ENCODE results near the gene DAPK2. TPM values are rescaled to one million over a fixed set of nuclear protein-coding genes. Genes with fewer than 3 reads are reported as not detected.

The DAPK2 gene
- total RNA-seq, 1 experiment from 2014 or later = 2.3 TPM

GRCh38 chr15:63913336-63913735 lies 132.9 kb downstream of the DAPK2 start (continued):
- TF ChIP-seq, protein P1, sequence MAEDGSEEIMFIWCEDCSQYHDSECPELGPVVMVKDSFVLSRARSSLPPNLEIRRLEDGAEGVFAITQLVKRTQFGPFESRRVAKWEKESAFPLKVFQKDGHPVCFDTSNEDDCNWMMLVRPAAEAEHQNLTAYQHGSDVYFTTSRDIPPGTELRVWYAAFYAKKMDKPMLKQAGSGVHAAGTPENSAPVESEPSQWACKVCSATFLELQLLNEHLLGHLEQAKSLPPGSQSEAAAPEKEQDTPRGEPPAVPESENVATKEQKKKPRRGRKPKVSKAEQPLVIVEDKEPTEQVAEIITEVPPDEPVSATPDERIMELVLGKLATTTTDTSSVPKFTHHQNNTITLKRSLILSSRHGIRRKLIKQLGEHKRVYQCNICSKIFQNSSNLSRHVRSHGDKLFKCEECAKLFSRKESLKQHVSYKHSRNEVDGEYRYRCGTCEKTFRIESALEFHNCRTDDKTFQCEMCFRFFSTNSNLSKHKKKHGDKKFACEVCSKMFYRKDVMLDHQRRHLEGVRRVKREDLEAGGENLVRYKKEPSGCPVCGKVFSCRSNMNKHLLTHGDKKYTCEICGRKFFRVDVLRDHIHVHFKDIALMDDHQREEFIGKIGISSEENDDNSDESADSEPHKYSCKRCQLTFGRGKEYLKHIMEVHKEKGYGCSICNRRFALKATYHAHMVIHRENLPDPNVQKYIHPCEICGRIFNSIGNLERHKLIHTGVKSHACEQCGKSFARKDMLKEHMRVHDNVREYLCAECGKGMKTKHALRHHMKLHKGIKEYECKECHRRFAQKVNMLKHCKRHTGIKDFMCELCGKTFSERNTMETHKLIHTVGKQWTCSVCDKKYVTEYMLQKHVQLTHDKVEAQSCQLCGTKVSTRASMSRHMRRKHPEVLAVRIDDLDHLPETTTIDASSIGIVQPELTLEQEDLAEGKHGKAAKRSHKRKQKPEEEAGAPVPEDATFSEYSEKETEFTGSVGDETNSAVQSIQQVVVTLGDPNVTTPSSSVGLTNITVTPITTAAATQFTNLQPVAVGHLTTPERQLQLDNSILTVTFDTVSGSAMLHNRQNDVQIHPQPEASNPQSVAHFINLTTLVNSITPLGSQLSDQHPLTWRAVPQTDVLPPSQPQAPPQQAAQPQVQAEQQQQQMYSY (CRISPR knock-in tag; IDR thresholded peaks at IDR 0.05) = no peak
- no peak for TF ChIP-seq NFATC4 (CRISPR knock-in tag; IDR thresholded peaks at IDR 0.05)
- no peak for TF ChIP-seq TCF7 (CRISPR knock-in tag; IDR thresholded peaks at IDR 0.05; ENCODE audit: low read depth)

- ATAC-seq (no peak), DNase-seq (ENCODE audit: low spot score) (no peak)
- CTCF ChIA-PET = interaction anchor here (1.1 to 1.2 kb wide), 2 partner anchors 33 to 160 kb away, joined by 3 to 4 read pairs; no protein-coding TSS in a partner anchor
- TF ChIP-seq CREB1 (CRISPR knock-in tag; IDR thresholded peaks at IDR 0.05) (no peak), JAZF1 (CRISPR knock-in tag; IDR thresholded peaks at IDR 0.05) (no peak), TCF7 (CRISPR knock-in tag; IDR thresholded peaks at IDR 0.05; ENCODE audit: low read depth) (no peak), ZNF423 (CRISPR knock-in tag; IDR thresholded peaks at IDR 0.05) (no peak)
- Mint-ChIP-seq H3K4me3 (no peak overlapping the region), H3K27me3 (ENCODE audit: low read depth) (no peaks in the 10 kb centered on the region), H3K27ac (no peak overlapping the region), H3K9me3 (no peaks in the 10 kb centered on the region), H3K4me1 (peaks cover 25% of the 10 kb centered on the region), H3K36me3 (no peaks in the 10 kb centered on the region)
- POLR2A ChIA-PET = interaction anchor here (0.6 kb wide), 1 partner anchor 13 kb away, joined by 5 read pairs; no protein-coding TSS in a partner anchor
These were observed 134.1 kb downstream of the DAPK2 start for GRCh38 chr15:63912061-63912615.

- H3K4me1 Mint-ChIP-seq = peaks cover 16% of the 10 kb centered on the region
- no peaks in the 10 kb centered on the region for H3K27me3 Mint-ChIP-seq (ENCODE audit: low read depth)
- DNase-seq (ENCODE audit: low spot score) (no peak), ATAC-seq (no peak)
- ChIA-PET POLR2A (no interaction called here), CTCF (interaction anchor here (1.1 kb wide), 1 partner anchor 34 kb away, joined by 4 read pairs; no protein-coding TSS in a partner anchor)
- TF ChIP-seq, protein P2, sequence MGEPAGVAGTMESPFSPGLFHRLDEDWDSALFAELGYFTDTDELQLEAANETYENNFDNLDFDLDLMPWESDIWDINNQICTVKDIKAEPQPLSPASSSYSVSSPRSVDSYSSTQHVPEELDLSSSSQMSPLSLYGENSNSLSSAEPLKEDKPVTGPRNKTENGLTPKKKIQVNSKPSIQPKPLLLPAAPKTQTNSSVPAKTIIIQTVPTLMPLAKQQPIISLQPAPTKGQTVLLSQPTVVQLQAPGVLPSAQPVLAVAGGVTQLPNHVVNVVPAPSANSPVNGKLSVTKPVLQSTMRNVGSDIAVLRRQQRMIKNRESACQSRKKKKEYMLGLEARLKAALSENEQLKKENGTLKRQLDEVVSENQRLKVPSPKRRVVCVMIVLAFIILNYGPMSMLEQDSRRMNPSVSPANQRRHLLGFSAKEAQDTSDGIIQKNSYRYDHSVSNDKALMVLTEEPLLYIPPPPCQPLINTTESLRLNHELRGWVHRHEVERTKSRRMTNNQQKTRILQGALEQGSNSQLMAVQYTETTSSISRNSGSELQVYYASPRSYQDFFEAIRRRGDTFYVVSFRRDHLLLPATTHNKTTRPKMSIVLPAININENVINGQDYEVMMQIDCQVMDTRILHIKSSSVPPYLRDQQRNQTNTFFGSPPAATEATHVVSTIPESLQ (CRISPR knock-in tag; IDR thresholded peaks at IDR 0.05) = no peak
- TF ChIP-seq, protein P3, sequence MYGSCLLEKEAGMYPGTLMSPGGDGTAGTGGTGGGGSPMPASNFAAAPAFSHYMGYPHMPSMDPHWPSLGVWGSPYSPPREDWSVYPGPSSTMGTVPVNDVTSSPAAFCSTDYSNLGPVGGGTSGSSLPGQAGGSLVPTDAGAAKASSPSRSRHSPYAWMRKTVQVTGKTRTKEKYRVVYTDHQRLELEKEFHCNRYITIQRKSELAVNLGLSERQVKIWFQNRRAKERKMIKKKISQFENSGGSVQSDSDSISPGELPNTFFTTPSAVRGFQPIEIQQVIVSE (CRISPR knock-in tag; IDR thresholded peaks at IDR 0.05; ENCODE audit: borderline replicate concordance) = no peak
- H3K4me3 Mint-ChIP-seq = no peak overlapping the region
- H3K36me3 Mint-ChIP-seq = no peaks in the 10 kb centered on the region
- H3K9me3 Mint-ChIP-seq = no peaks in the 10 kb centered on the region
- no peak overlapping the region for H3K27ac Mint-ChIP-seq
These were observed 135.1 kb downstream of the DAPK2 start for GRCh38 chr15:63911160-63911559.

- ChIA-PET CTCF (interaction anchor here (0.6 to 1.2 kb wide), 4 partner anchors 36 to 158 kb away, joined by 3 to 4 read pairs (median 3); no protein-coding TSS in a partner anchor), POLR2A (no interaction called here)
- Mint-ChIP-seq H3K9me3 (no peaks in the 10 kb centered on the region), H3K4me3 (no peak overlapping the region), H3K36me3 (no peaks in the 10 kb centered on the region), H3K27me3 (ENCODE audit: low read depth) (no peaks in the 10 kb centered on the region), H3K27ac (no peak overlapping the region), H3K4me1 (peaks cover 10% of the 10 kb centered on the region)
- ATAC-seq = peak; percentile 56
- DNase-seq (ENCODE audit: low spot score) = no peak
- TF ChIP-seq NFYB (CRISPR knock-in tag; conservative IDR thresholded peaks at IDR 0.05; ENCODE audit: low read depth) (no peak), ZNF671 (CRISPR knock-in tag; IDR thresholded peaks at IDR 0.05) (no peak), FOXK1 (CRISPR knock-in tag; IDR thresholded peaks at IDR 0.05) (no peak), RORB (CRISPR knock-in tag; IDR thresholded peaks at IDR 0.05) (no peak), ZNF138 (CRISPR knock-in tag; conservative IDR thresholded peaks at IDR 0.05) (no peak), ZMAT4 (CRISPR knock-in tag; IDR thresholded peaks at IDR 0.05) (no peak), ELF4 (CRISPR knock-in tag; IDR thresholded peaks at IDR 0.05; ENCODE audit: low read depth) (no peak)
- TF ChIP-seq, protein P4, sequence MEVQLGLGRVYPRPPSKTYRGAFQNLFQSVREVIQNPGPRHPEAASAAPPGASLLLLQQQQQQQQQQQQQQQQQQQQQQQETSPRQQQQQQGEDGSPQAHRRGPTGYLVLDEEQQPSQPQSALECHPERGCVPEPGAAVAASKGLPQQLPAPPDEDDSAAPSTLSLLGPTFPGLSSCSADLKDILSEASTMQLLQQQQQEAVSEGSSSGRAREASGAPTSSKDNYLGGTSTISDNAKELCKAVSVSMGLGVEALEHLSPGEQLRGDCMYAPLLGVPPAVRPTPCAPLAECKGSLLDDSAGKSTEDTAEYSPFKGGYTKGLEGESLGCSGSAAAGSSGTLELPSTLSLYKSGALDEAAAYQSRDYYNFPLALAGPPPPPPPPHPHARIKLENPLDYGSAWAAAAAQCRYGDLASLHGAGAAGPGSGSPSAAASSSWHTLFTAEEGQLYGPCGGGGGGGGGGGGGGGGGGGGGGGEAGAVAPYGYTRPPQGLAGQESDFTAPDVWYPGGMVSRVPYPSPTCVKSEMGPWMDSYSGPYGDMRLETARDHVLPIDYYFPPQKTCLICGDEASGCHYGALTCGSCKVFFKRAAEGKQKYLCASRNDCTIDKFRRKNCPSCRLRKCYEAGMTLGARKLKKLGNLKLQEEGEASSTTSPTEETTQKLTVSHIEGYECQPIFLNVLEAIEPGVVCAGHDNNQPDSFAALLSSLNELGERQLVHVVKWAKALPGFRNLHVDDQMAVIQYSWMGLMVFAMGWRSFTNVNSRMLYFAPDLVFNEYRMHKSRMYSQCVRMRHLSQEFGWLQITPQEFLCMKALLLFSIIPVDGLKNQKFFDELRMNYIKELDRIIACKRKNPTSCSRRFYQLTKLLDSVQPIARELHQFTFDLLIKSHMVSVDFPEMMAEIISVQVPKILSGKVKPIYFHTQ (CRISPR knock-in tag; IDR thresholded peaks at IDR 0.05) = no peak
- TF ChIP-seq, protein P3 (CRISPR knock-in tag; IDR thresholded peaks at IDR 0.05; ENCODE audit: borderline replicate concordance) = no peak
- TF ChIP-seq, protein P2 (CRISPR knock-in tag; IDR thresholded peaks at IDR 0.05) = no peak
These were observed 136.4 kb downstream of the DAPK2 start for GRCh38 chr15:63909819-63910437.

All from WTC11 (cell line).